ENCODE data around the gene C2orf81. TPM values are rescaled to one million over a fixed set of nuclear protein-coding genes. Genes with fewer than 3 reads are reported as not detected.

The C2orf81 gene
- total RNA-seq, 1 donor from 2014 or later: 1.8 TPM

- Mint-ChIP-seq H3K4me3 (no peak overlapping the region), H3K4me1 (peaks cover 5% of the 10 kb centered on the region), H3K27me3 (ENCODE audit: insufficient read depth, low read depth) (peaks cover 4% of the 10 kb centered on the region), H3K27ac (no peak overlapping the region), H3K36me3 (peaks cover 52% of the 10 kb centered on the region), H3K9me3 (no peaks in the 10 kb centered on the region)
- Histone ChIP-seq H3K27me3 (no peaks in the 10 kb centered on the region), H3K36me3 (no peaks in the 10 kb centered on the region), H3K4me2 (no peak overlapping the region), H3K4me1 (peaks cover under 1% of the 10 kb centered on the region), H4K20me1 (ENCODE audit: low read depth) (peaks cover 5% of the 10 kb centered on the region), H3K27ac (no peak overlapping the region), H3F3A (ENCODE audit: low read depth) (no peaks in the 10 kb centered on the region), H3K9ac (no peak overlapping the region), H3K79me2 (ENCODE audit: low read depth) (peaks cover 13% of the 10 kb centered on the region), H3K9me3 (ENCODE audit: low read depth) (no peaks in the 10 kb centered on the region), H2AFZ (replicated peaks) (no peak overlapping the region), H3K4me3 (no peak overlapping the region)
- DNase-seq (ENCODE audit: low spot score): no peak
- TF ChIP-seq EZH2phosphoT487 (IDR thresholded peaks at IDR 0.05) (no peak), EZH2 (IDR thresholded peaks at IDR 0.05) (no peak), CTCF (IDR thresholded peaks at IDR 0.05) (no peak)
Measured at GRCh38 chr2:74367789-74368188, 53.6 kb downstream of the C2orf81 start.

- Histone ChIP-seq H3K27ac (no peak overlapping the region), H3K79me2 (ENCODE audit: low read depth) (no peaks in the 10 kb centered on the region), H3K4me1 (no peaks in the 10 kb centered on the region), H3F3A (ENCODE audit: low read depth) (no peaks in the 10 kb centered on the region), H3K4me2 (no peak overlapping the region), H3K4me3 (no peak overlapping the region), H3K27me3 (no peaks in the 10 kb centered on the region), H3K9me3 (ENCODE audit: low read depth) (no peaks in the 10 kb centered on the region), H3K36me3 (no peaks in the 10 kb centered on the region), H4K20me1 (ENCODE audit: low read depth) (no peaks in the 10 kb centered on the region), H3K9ac (no peak overlapping the region), H2AFZ (replicated peaks) (no peak overlapping the region)
- DNase-seq (ENCODE audit: low spot score): no peak
- peaks cover 4% of the 10 kb centered on the region for H3K27me3 Mint-ChIP-seq (ENCODE audit: insufficient read depth, low read depth)
- no peaks in the 10 kb centered on the region for H3K9me3 Mint-ChIP-seq
- H3K36me3 Mint-ChIP-seq: peaks cover 62% of the 10 kb centered on the region
- TF ChIP-seq EZH2 (IDR thresholded peaks at IDR 0.05): no peak
- TF ChIP-seq CTCF (IDR thresholded peaks at IDR 0.05): no peak
- no peak for TF ChIP-seq EZH2phosphoT487 (IDR thresholded peaks at IDR 0.05)
- H3K4me1 Mint-ChIP-seq: no peaks in the 10 kb centered on the region
- no peak overlapping the region for H3K4me3 Mint-ChIP-seq
- no peak overlapping the region for H3K27ac Mint-ChIP-seq
Measured at GRCh38 chr2:74366036-74366435, 55.4 kb downstream of the C2orf81 start.

- H3K27me3 Mint-ChIP-seq (ENCODE audit: insufficient read depth, low read depth): peaks cover 4% of the 10 kb centered on the region
Measured at GRCh38 chr2:74364533-74365505, 56.6 kb downstream of the C2orf81 start.

More at GRCh38 chr2:74364533-74365505, 56.6 kb downstream of the C2orf81 start:
- DNase-seq (ENCODE audit: low spot score): no peak
- Histone ChIP-seq H3K4me3 (no peak overlapping the region), H2AFZ (replicated peaks) (no peak overlapping the region), H3K27ac (no peak overlapping the region), H4K20me1 (ENCODE audit: low read depth) (no peaks in the 10 kb centered on the region), H3K9ac (no peak overlapping the region), H3K9me3 (ENCODE audit: low read depth) (no peaks in the 10 kb centered on the region), H3F3A (ENCODE audit: low read depth) (no peaks in the 10 kb centered on the region), H3K4me2 (no peak overlapping the region), H3K79me2 (ENCODE audit: low read depth) (no peaks in the 10 kb centered on the region), H3K36me3 (no peaks in the 10 kb centered on the region), H3K27me3 (no peaks in the 10 kb centered on the region), H3K4me1 (no peaks in the 10 kb centered on the region)
- no peaks in the 10 kb centered on the region for H3K9me3 Mint-ChIP-seq
- peaks cover 56% of the 10 kb centered on the region for H3K36me3 Mint-ChIP-seq
- no peak overlapping the region for H3K4me3 Mint-ChIP-seq
- H3K4me1 Mint-ChIP-seq: no peaks in the 10 kb centered on the region
- no peak overlapping the region for H3K27ac Mint-ChIP-seq
- no peak for TF ChIP-seq CTCF (IDR thresholded peaks at IDR 0.05)
- TF ChIP-seq EZH2phosphoT487 (IDR thresholded peaks at IDR 0.05): no peak
- no peak for TF ChIP-seq EZH2 (IDR thresholded peaks at IDR 0.05)

Other genes starting within 250 kb of the C2orf81 start
- gene MOB1A, start 242.7 kb downstream of the C2orf81 start, total RNA-seq (ENCODE audit: low replicate concordance): 125 and 163 TPM in 2 replicates
- 79.5 and 101 TPM in 2 replicates for gene MTHFD2, start 223.0 kb downstream of the C2orf81 start, total RNA-seq (ENCODE audit: low replicate concordance)
- 1.7 and 2.0 TPM in 2 replicates for gene SLC4A5, start 78.2 kb downstream of the C2orf81 start, total RNA-seq (ENCODE audit: low replicate concordance)
- gene DCTN1, start 41.3 kb downstream of the C2orf81 start, total RNA-seq (ENCODE audit: low replicate concordance): 100 and 134 TPM in 2 replicates
- gene WDR54, start 111 bp upstream of the C2orf81 start, total RNA-seq (ENCODE audit: low replicate concordance): 88.1 and 138 TPM in 2 replicates
- gene RTKN, start 20.3 kb upstream of the C2orf81 start, total RNA-seq (ENCODE audit: low replicate concordance): 11.4 and 40.0 TPM in 2 replicates
- 8.7 and 15.9 TPM in 2 replicates for gene INO80B, start 33.5 kb upstream of the C2orf81 start, total RNA-seq (ENCODE audit: low replicate concordance)
- 38.2 and 132 TPM in 2 replicates for gene WBP1, start 36.8 kb upstream of the C2orf81 start, total RNA-seq (ENCODE audit: low replicate concordance)
- gene MOGS, start 43.8 kb upstream of the C2orf81 start, total RNA-seq (ENCODE audit: low replicate concordance): 32.0 and 68.3 TPM in 2 replicates
- gene MRPL53, start 51.1 kb upstream of the C2orf81 start, total RNA-seq (ENCODE audit: low replicate concordance): 9.8 and 22.5 TPM in 2 replicates
- 12.0 and 22.3 TPM in 2 replicates for gene CCDC142, start 61.4 kb upstream of the C2orf81 start, total RNA-seq (ENCODE audit: low replicate concordance)
- gene TTC31, start 61.5 kb upstream of the C2orf81 start, total RNA-seq (ENCODE audit: low replicate concordance): 22.6 and 41.1 TPM in 2 replicates
- gene LBX2, start 78.0 kb upstream of the C2orf81 start, total RNA-seq (ENCODE audit: low replicate concordance): 0.12 TPM in 1 of 2 replicates, not detected in the other
- 10.9 and 13.8 TPM in 2 replicates for gene PCGF1, start 86.1 kb upstream of the C2orf81 start, total RNA-seq (ENCODE audit: low replicate concordance)
- not detected in 2 replicates for gene TLX2, start 92.8 kb upstream of the C2orf81 start, total RNA-seq (ENCODE audit: low replicate concordance)
- 0.11 and 0.71 TPM in 2 replicates for gene DQX1, start 104.6 kb upstream of the C2orf81 start, total RNA-seq (ENCODE audit: low replicate concordance)
- 47.9 and 73.7 TPM in 2 replicates for gene AUP1, start 108.1 kb upstream of the C2orf81 start, total RNA-seq (ENCODE audit: low replicate concordance)
- 18.5 and 28.4 TPM in 2 replicates for gene HTRA2, start 108.3 kb upstream of the C2orf81 start, total RNA-seq (ENCODE audit: low replicate concordance)
- gene LOXL3, start 132.3 kb upstream of the C2orf81 start, total RNA-seq (ENCODE audit: low replicate concordance): 24.2 and 39.1 TPM in 2 replicates
- gene DOK1, start 133.1 kb upstream of the C2orf81 start, total RNA-seq (ENCODE audit: low replicate concordance): 3.4 and 13.2 TPM in 2 replicates
- gene M1AP, start 226.7 kb upstream of the C2orf81 start, total RNA-seq (ENCODE audit: low replicate concordance): 0.75 and 3.7 TPM in 2 replicates
- 3.5 and 11.3 TPM in 2 replicates for gene SEMA4F, start 232.6 kb upstream of the C2orf81 start, total RNA-seq (ENCODE audit: low replicate concordance)